ENCODE results near the gene SLC39A11. TPM values are rescaled to one million over a fixed set of nuclear protein-coding genes. Genes with fewer than 3 reads are reported as not detected.

Gene SLC39A11
- total RNA-seq, 1 experiment from 2014 or later, result 15.2 TPM

DNA sequence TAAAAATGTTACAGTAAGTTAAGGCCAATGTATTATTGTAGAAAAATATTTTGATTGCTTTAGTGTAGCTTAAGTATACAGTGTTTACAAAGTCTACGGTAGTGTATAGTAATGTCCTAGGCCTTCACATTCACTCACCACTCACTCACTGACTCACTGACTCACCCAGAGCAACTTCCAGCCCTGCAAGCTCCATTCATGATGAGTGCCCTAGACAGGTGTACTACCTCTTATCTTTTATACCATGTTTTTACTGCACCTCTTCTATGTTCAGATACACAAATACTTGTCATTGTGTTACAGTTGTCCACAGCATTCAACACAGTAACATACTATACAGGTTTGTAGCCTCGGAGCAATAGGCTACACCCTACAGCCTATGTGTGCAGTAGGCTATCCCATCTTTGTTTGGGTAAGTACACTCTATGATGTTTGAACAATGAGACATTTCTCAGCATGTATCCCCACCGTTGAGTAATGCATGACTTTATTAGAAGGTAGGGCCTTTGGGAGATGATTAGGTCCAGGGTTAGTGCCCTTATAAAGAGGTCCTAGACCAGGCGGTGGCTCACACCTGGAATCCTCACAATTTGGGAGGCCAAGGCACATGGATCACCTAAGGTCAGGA, 117.8 kb downstream of the SLC39A11 start:
- Histone ChIP-seq H2BK120ac (ENCODE audit: low read depth, low read length, poor library complexity, severe bottlenecking) (no peak overlapping the region), H2BK20ac (ENCODE audit: low read depth, low read length, poor library complexity, severe bottlenecking) (no peak overlapping the region), H3K4ac (ENCODE audit: low read depth, low read length) (no peak overlapping the region), H3K79me1 (ENCODE audit: insufficient read depth, low read depth, low read length, poor library complexity, severe bottlenecking) (no peaks in the 10 kb centered on the region), H3K23ac (ENCODE audit: insufficient read length, low read depth, low read length) (no peak overlapping the region), H2BK5ac (ENCODE audit: insufficient read length, low read length) (no peak overlapping the region), H2AFZ (ENCODE audit: low read length) (no peak overlapping the region), H3K79me2 (ENCODE audit: insufficient read depth, low read length) (no peaks in the 10 kb centered on the region), H3K9ac (ENCODE audit: extremely low read depth, insufficient read length, low read length) (no peak overlapping the region), H3K27me3 (ENCODE audit: insufficient read depth, low read length) (no peaks in the 10 kb centered on the region), H4K91ac (ENCODE audit: insufficient read length, low read depth, low read length) (no peak overlapping the region), H4K8ac (replicated peaks; ENCODE audit: insufficient read length, low read depth, low read length) (no peak overlapping the region), H2AK5ac (ENCODE audit: insufficient read length, low read length) (no peak overlapping the region), H2BK15ac (ENCODE audit: low read depth, low read length) (no peak overlapping the region), H3K27ac (ENCODE audit: insufficient read length, low read depth, low read length) (no peak overlapping the region), H4K5ac (ENCODE audit: insufficient read length, low read depth, low read length) (no peak overlapping the region), H3T11ph (ENCODE audit: low read length) (no peak overlapping the region), H3K56ac (ENCODE audit: insufficient read length, low read depth, low read length) (no peak overlapping the region), H3K4me2 (ENCODE audit: insufficient read depth, insufficient read length, low read length) (no peak overlapping the region), H4K20me1 (ENCODE audit: control insufficient read depth, insufficient read depth, insufficient read length) (no peaks in the 10 kb centered on the region), H3K9me3 (ENCODE audit: control insufficient read depth, low read depth, low read length) (no peaks in the 10 kb centered on the region), H3K23me2 (ENCODE audit: insufficient read length, low read depth, low read length, poor library complexity, severe bottlenecking) (no peaks in the 10 kb centered on the region), H3K18ac (ENCODE audit: insufficient read length, low read depth, low read length) (no peak overlapping the region), H3K14ac (ENCODE audit: insufficient read depth, low read length) (no peak overlapping the region), H2BK12ac (ENCODE audit: insufficient read length, low read depth, low read length) (no peak overlapping the region), H3K4me1 (ENCODE audit: insufficient read depth, low read length) (no peaks in the 10 kb centered on the region)
- H3K27me3 Mint-ChIP-seq (ENCODE audit: low read depth), result no peaks in the 10 kb centered on the region
- H3K4me1 Mint-ChIP-seq, result peaks cover 27 to 29% of the 10 kb centered on the region in 2 experiments
- H3K27ac Mint-ChIP-seq, result no peak overlapping the region
- H3K9me3 Mint-ChIP-seq, result peaks cover 5 to 7% of the 10 kb centered on the region in 2 experiments
- TF ChIP-seq, protein P1, sequence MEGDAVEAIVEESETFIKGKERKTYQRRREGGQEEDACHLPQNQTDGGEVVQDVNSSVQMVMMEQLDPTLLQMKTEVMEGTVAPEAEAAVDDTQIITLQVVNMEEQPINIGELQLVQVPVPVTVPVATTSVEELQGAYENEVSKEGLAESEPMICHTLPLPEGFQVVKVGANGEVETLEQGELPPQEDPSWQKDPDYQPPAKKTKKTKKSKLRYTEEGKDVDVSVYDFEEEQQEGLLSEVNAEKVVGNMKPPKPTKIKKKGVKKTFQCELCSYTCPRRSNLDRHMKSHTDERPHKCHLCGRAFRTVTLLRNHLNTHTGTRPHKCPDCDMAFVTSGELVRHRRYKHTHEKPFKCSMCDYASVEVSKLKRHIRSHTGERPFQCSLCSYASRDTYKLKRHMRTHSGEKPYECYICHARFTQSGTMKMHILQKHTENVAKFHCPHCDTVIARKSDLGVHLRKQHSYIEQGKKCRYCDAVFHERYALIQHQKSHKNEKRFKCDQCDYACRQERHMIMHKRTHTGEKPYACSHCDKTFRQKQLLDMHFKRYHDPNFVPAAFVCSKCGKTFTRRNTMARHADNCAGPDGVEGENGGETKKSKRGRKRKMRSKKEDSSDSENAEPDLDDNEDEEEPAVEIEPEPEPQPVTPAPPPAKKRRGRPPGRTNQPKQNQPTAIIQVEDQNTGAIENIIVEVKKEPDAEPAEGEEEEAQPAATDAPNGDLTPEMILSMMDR (conservative IDR thresholded peaks at IDR 0.05), result no peak
- no peak overlapping the region for H3K4me3 Mint-ChIP-seq
- WGBS (ENCODE audit: extremely low coverage, insufficient read length, low lambda C conversion rate), result no CpG with 5 or more reads among the region's 4 CpGs
- DNase-seq, result no peak
- peaks cover 0 to 2% (median 2%) of the 10 kb centered on the region in 3 experiments; a peak in 1 of 7 replicates for H3K36me3 Mint-ChIP-seq (ENCODE audit: insufficient read depth in 1 of 3, low read depth in 3 of 3)
